GM23338 (cell line): ENCODE data around the gene FAM114A2.

Experiments
- CREB1 ChIP-seq: fragments of 250-450 bp; sonication (Bioruptor Pico); IDR thresholded peaks from 2 replicates; pipeline ENCODE4 v1.5.0; 2020; ENCODE audit warnings: low read depth, mild to moderate bottlenecking, moderate library complexity
- ETS1 ChIP-seq: IDR thresholded peaks from 2 replicates; pipeline ENCODE4 v1.6.1; 2016; ENCODE audit warnings: antibody characterized with exemption
- EZH2 ChIP-seq: fragments of 200-600 bp; sonication (generic); IDR thresholded peaks from one replicate; pipeline ENCODE4 v1.8.0; 2017; ENCODE audit warnings: antibody characterized with exemption, mild to moderate bottlenecking, low read depth; ENCODE audit not compliant: unreplicated experiment
- EZH2phosphoT487 ChIP-seq: fragments of 200-600 bp; sonication (generic); IDR thresholded peaks from one replicate; pipeline ENCODE4 v1.8.1; 2018; ENCODE audit warnings: antibody characterized with exemption; ENCODE audit not compliant: unreplicated experiment
- JUNB ChIP-seq: IDR thresholded peaks from one replicate; pipeline ENCODE4 v1.6.1; 2016; ENCODE audit warnings: antibody characterized with exemption; ENCODE audit not compliant: unreplicated experiment
- NANOG ChIP-seq: IDR thresholded peaks from 2 replicates; pipeline ENCODE4 v1.6.1; 2016; ENCODE audit warnings: antibody characterized with exemption, borderline replicate concordance
- POLR2AphosphoS5 ChIP-seq: IDR thresholded peaks from 2 replicates; pipeline ENCODE4 v1.6.1; 2016; ENCODE audit warnings: antibody characterized with exemption, low read depth
- STAT1 ChIP-seq: IDR thresholded peaks from one replicate; pipeline ENCODE4 v1.6.1; 2016; ENCODE audit warnings: antibody characterized with exemption; ENCODE audit not compliant: unreplicated experiment
- ZNF114 ChIP-seq: fragments of 250-450 bp; sonication (Bioruptor Pico); IDR thresholded peaks from 2 replicates; pipeline ENCODE4 v1.5.0; 2020; ENCODE audit warnings: mild to moderate bottlenecking, moderate library complexity
- ZNF331 ChIP-seq: fragments of 250-450 bp; sonication (Bioruptor Pico); IDR thresholded peaks from 2 replicates; pipeline ENCODE4 v1.5.0; 2020; ENCODE audit warnings: low read depth, mild to moderate bottlenecking, moderate library complexity
- TF ChIP-seq, protein P1 (sequence below), 2 experiments: fragments of 200-600 bp in 1 of 2; sonication (generic) in 1 of 2; conservative IDR thresholded peaks; 2 replicates each; pipeline versions ENCODE4 v1.5.1 to v1.6.1; 2016 to 2017; ENCODE audit warnings: antibody characterized with exemption in 2 of 2, low read depth in 2 of 2, mild to moderate bottlenecking in 2 of 2, moderate library complexity in 1 of 2
- TF ChIP-seq, protein P2 (sequence below): IDR thresholded peaks from one replicate; pipeline ENCODE4 v1.6.1; 2018; ENCODE audit warnings: antibody characterized with exemption; ENCODE audit not compliant: unreplicated experiment
- TF ChIP-seq, protein P3 (sequence below): fragments of 250-450 bp; sonication (Bioruptor Pico); IDR thresholded peaks from 2 replicates; pipeline ENCODE4 v1.5.0; 2020; ENCODE audit warnings: mild to moderate bottlenecking, moderate library complexity

- TF ChIP-seq, protein P1, sequence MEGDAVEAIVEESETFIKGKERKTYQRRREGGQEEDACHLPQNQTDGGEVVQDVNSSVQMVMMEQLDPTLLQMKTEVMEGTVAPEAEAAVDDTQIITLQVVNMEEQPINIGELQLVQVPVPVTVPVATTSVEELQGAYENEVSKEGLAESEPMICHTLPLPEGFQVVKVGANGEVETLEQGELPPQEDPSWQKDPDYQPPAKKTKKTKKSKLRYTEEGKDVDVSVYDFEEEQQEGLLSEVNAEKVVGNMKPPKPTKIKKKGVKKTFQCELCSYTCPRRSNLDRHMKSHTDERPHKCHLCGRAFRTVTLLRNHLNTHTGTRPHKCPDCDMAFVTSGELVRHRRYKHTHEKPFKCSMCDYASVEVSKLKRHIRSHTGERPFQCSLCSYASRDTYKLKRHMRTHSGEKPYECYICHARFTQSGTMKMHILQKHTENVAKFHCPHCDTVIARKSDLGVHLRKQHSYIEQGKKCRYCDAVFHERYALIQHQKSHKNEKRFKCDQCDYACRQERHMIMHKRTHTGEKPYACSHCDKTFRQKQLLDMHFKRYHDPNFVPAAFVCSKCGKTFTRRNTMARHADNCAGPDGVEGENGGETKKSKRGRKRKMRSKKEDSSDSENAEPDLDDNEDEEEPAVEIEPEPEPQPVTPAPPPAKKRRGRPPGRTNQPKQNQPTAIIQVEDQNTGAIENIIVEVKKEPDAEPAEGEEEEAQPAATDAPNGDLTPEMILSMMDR (conservative IDR thresholded peaks at IDR 0.05; ENCODE audit: low read depth in 2 of 2): no peak
- TF ChIP-seq EZH2 (no peak), POLR2AphosphoS5 (no peak), EZH2phosphoT487 (no peak), ETS1 (no peak), CREB1 (CRISPR knock-in tag) (no peak), JUNB (no peak), ZNF114 (CRISPR knock-in tag) (no peak), ZNF331 (CRISPR knock-in tag) (no peak), STAT1 (no peak), NANOG (no peak)
- TF ChIP-seq, protein P2, sequence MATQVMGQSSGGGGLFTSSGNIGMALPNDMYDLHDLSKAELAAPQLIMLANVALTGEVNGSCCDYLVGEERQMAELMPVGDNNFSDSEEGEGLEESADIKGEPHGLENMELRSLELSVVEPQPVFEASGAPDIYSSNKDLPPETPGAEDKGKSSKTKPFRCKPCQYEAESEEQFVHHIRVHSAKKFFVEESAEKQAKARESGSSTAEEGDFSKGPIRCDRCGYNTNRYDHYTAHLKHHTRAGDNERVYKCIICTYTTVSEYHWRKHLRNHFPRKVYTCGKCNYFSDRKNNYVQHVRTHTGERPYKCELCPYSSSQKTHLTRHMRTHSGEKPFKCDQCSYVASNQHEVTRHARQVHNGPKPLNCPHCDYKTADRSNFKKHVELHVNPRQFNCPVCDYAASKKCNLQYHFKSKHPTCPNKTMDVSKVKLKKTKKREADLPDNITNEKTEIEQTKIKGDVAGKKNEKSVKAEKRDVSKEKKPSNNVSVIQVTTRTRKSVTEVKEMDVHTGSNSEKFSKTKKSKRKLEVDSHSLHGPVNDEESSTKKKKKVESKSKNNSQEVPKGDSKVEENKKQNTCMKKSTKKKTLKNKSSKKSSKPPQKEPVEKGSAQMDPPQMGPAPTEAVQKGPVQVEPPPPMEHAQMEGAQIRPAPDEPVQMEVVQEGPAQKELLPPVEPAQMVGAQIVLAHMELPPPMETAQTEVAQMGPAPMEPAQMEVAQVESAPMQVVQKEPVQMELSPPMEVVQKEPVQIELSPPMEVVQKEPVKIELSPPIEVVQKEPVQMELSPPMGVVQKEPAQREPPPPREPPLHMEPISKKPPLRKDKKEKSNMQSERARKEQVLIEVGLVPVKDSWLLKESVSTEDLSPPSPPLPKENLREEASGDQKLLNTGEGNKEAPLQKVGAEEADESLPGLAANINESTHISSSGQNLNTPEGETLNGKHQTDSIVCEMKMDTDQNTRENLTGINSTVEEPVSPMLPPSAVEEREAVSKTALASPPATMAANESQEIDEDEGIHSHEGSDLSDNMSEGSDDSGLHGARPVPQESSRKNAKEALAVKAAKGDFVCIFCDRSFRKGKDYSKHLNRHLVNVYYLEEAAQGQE: no peak
- TF ChIP-seq, protein P3, sequence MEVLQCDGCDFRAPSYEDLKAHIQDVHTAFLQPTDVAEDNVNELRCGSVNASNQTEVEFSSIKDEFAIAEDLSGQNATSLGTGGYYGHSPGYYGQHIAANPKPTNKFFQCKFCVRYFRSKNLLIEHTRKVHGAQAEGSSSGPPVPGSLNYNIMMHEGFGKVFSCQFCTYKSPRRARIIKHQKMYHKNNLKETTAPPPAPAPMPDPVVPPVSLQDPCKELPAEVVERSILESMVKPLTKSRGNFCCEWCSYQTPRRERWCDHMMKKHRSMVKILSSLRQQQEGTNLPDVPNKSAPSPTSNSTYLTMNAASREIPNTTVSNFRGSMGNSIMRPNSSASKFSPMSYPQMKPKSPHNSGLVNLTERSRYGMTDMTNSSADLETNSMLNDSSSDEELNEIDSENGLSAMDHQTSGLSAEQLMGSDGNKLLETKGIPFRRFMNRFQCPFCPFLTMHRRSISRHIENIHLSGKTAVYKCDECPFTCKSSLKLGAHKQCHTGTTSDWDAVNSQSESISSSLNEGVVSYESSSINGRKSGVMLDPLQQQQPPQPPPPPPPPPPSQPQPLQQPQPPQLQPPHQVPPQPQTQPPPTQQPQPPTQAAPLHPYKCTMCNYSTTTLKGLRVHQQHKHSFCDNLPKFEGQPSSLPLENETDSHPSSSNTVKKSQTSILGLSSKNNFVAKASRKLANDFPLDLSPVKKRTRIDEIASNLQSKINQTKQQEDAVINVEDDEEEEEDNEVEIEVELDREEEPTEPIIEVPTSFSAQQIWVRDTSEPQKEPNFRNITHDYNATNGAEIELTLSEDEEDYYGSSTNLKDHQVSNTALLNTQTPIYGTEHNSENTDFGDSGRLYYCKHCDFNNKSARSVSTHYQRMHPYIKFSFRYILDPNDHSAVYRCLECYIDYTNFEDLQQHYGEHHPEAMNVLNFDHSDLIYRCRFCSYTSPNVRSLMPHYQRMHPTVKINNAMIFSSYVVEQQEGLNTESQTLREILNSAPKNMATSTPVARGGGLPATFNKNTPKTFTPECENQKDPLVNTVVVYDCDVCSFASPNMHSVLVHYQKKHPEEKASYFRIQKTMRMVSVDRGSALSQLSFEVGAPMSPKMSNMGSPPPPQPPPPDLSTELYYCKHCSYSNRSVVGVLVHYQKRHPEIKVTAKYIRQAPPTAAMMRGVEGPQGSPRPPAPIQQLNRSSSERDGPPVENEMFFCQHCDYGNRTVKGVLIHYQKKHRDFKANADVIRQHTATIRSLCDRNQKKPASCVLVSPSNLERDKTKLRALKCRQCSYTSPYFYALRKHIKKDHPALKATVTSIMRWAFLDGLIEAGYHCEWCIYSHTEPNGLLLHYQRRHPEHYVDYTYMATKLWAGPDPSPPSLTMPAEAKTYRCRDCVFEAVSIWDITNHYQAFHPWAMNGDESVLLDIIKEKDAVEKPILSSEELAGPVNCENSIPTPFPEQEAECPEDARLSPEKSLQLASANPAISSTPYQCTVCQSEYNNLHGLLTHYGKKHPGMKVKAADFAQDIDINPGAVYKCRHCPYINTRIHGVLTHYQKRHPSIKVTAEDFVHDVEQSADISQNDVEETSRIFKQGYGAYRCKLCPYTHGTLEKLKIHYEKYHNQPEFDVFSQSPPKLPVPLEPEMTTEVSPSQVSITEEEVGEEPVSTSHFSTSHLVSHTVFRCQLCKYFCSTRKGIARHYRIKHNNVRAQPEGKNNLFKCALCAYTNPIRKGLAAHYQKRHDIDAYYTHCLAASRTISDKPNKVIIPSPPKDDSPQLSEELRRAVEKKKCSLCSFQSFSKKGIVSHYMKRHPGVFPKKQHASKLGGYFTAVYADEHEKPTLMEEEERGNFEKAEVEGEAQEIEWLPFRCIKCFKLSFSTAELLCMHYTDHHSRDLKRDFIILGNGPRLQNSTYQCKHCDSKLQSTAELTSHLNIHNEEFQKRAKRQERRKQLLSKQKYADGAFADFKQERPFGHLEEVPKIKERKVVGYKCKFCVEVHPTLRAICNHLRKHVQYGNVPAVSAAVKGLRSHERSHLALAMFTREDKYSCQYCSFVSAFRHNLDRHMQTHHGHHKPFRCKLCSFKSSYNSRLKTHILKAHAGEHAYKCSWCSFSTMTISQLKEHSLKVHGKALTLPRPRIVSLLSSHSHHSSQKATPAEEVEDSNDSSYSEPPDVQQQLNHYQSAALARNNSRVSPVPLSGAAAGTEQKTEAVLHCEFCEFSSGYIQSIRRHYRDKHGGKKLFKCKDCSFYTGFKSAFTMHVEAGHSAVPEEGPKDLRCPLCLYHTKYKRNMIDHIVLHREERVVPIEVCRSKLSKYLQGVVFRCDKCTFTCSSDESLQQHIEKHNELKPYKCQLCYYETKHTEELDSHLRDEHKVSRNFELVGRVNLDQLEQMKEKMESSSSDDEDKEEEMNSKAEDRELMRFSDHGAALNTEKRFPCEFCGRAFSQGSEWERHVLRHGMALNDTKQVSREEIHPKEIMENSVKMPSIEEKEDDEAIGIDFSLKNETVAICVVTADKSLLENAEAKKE: no peak
Observed at GRCh38 chr5:153964191-153964879, 74.4 kb downstream of the FAM114A2 start.
